GM18517 (cell line): ENCODE data around the gene KDM3B.
A peak's percentile ranks its signal among the peaks of the same experiment; 100 is the strongest.
"Not testable (repeated sequence)": the region's sequence is repeated elsewhere in the genome, so short reads cannot be mapped to it uniquely, and the experiment has no call there.

Experiments
- ATAC-seq: cut with Tn5 transposase; IDR thresholded peaks from one replicate; pipeline ENCODE4 v1.9.1; 2021; ENCODE audit warnings: mild to moderate bottlenecking, moderate library complexity; ENCODE audit not compliant: unreplicated experiment

The KDM3B gene, protein sequence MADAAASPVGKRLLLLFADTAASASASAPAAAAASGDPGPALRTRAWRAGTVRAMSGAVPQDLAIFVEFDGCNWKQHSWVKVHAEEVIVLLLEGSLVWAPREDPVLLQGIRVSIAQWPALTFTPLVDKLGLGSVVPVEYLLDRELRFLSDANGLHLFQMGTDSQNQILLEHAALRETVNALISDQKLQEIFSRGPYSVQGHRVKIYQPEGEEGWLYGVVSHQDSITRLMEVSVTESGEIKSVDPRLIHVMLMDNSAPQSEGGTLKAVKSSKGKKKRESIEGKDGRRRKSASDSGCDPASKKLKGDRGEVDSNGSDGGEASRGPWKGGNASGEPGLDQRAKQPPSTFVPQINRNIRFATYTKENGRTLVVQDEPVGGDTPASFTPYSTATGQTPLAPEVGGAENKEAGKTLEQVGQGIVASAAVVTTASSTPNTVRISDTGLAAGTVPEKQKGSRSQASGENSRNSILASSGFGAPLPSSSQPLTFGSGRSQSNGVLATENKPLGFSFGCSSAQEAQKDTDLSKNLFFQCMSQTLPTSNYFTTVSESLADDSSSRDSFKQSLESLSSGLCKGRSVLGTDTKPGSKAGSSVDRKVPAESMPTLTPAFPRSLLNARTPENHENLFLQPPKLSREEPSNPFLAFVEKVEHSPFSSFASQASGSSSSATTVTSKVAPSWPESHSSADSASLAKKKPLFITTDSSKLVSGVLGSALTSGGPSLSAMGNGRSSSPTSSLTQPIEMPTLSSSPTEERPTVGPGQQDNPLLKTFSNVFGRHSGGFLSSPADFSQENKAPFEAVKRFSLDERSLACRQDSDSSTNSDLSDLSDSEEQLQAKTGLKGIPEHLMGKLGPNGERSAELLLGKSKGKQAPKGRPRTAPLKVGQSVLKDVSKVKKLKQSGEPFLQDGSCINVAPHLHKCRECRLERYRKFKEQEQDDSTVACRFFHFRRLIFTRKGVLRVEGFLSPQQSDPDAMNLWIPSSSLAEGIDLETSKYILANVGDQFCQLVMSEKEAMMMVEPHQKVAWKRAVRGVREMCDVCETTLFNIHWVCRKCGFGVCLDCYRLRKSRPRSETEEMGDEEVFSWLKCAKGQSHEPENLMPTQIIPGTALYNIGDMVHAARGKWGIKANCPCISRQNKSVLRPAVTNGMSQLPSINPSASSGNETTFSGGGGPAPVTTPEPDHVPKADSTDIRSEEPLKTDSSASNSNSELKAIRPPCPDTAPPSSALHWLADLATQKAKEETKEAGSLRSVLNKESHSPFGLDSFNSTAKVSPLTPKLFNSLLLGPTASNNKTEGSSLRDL (N-terminal part only)

GRCh38 chr5:138352071-138352721, at the start of gene KDM3B:
Gene KDM3B, plus strand, starts transcription at chr5:138352685. Its CDS starts 111 bp downstream, at chr5:138352796.
- ATAC-seq = peak; percentile 37

DNA sequence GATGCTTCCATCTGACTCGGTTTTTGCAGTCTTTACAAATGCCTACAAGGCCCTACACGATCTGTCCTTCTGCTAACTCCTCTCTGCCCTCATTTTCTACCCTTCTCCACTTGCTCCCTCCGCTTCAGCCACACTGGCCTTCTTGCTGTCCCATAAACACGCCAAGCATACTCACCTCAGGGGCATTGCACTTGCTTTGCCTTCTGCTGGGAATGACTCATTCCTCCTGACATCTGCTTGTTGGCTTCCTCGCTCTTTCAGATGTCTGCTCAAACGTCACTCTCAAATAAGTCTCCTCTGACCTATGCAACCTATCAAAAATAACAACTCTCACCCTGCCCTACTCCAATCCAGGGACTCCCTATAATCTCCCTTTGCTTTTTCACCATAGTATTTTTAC, 49.1 kb upstream of the KDM3B start:
- ATAC-seq = no peak

DNA sequence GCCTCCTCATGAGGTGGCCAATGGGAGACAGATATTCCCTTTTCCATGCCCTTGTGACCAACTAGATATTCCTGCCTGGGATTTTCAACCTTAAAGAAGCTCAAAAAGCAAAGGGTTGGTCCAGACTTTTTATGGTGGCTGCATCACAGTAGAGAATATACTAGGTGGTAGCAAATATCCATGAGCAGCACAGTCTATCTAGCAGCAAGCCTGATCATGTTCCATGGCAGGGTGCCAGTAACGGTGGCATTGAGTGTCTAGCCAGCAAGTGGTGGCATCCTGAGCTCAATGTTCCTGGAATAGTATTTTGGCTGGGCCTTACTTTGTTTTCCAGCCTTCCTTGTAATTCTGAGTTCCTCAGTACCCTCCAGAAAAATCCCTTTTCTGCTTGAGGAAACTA, 46.7 kb upstream of the KDM3B start:
- no peak for ATAC-seq

DNA sequence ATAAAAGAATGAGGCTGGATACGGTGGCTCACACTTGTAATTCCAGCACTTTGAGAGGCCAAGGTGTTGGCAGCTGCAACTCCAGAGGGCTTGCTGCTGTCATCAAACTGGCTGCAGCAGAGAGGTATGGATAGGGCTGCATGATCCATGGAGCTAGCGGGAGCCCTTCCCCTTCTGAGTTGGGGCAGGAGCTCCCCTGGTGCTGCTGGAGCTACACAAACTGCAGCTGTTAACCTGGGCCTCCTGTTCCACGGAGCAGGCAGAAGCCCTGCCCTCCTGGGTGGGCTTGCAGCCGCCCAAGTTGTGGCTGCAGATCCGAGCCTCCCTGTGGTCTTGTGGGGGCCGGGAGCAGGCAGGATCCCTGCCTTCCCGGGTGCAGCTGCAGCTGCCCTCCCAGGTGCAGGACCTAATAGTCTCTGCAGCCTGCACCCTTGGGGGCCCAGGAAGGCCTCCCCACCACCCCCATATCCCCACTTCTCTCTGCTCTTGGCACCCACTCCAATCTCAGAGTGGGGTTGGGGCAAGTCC, 36.7 kb upstream of the KDM3B start:
- no peak for ATAC-seq

DNA sequence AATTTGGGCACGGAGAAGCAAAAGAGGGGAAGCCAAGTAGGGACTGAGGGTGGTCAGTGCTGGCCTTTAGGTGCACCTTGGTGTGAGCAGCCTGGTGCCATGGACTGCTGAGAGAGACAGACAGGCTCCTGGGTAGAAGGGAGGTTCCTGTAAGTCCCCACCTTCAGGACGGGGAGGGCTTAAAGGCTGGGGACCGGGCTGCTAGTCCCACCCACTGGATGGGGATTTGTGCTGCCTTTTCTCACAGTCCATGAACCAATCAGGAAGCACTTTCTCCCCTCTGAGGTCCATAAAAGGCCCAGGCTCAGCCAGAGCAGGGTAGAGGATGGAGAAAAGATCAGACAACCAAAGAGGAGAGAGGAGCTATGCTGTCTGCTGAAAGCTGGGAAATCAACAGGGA, 36.1 kb upstream of the KDM3B start:
- no peak for ATAC-seq

DNA sequence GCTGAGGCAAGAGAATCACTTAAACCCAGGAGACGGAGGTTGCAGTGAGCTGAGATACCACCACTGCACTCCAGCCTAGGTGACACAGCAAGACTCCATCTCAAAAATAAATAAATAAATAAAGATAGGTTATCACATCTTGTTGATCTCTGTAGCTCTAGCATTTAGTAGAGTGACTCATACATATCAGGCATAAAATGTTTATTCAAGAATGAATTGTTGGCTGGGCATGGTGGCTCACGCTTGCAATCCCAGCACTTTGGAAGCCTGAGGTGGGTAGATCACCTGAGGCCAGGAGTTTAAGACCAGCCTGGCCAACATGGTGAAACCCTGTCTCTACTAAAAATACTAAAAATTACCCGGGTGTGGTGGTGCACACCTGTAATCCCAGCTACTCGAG, 34.3 kb upstream of the KDM3B start:
- ATAC-seq = not testable (repeated sequence)

DNA sequence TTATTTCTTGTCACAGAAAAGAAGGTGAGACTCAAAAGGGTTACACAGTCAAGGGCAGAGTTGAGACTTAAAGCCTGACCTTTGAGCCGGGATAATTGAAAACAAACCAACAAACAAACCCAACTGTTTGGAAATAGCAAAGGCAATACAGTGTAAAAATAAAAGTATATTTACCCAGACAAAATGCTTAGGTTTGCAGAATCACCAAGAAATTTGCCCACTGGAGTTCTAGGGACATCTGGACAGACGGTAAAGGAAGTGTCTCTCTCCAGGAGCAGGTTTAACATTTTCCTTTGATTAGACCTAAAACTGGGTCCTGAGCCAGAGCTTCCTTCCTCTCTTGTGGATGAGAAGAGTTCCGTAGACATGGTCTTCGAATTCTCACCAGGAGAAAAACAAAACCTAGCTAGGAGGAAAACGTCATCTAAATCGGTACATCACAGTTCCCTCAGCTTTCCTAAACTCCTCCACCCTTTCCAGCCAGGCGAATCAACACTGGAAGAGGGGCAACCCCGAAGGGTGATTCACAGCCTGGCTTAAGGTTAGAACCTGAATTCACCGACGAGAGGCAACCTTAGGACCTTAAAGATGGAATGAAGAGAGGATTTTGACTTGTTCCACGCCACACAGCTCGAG, 21.6 kb upstream of the KDM3B start:
- no peak for ATAC-seq

DNA sequence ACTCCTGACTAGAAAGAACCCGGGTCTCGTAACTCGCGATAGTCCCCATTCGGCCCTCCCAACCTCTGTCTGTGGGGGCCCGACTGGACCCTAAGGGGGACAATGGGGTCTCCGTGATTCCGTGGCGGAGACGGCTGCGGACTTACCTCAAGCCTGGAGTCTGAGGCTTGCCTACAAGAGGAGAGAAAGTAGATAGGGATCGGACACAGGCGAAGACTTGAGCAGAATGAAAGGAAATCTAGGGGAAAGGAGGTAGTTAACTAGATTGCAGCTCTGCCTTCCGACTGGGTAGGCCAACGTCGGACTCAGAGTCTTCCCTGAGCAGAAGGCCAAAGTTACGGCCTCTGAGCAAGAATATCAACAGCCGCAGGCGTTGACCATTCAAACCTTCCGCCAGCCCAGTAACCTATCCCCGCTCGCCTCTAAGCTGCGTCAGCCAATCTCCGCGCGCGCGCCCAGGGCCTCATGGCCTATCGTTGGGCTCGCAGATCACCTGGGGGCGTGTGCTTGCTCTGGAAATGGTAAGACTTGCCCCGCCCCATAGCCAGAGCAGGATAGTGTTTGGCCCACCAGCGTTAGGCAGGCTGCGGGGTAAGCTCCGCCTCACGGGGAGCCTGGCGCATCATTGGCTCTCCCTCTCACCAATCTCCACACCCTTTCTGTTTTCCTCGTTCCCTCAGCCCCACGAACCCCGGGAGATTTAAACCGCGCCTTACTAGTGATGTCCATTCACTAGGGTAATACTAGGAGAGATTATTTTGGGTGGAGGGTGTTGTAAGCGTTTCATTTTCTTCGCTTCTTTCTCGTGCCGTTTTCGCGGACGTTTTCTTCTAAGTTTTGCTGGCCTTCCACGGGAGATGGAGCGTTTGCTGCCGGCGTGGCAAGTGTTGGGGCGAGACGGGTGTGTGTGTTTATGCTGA, 20.8 kb upstream of the KDM3B start, which contains the start of gene CDC25C:
Gene CDC25C, minus strand, starts transcription at position 356 of the 920 bp plus-strand sequence. CDS start 624 bp downstream, outside the sequence.
- ATAC-seq = peak; percentile 96

- ATAC-seq = no peak
Observed at GRCh38 chr5:138334867-138335447, 17.5 kb upstream of the KDM3B start.

- ATAC-seq = peak; percentile 24
Observed at GRCh38 chr5:138336952-138337684, 15.4 kb upstream of the KDM3B start.

- ATAC-seq = peak; percentile 69
Observed at GRCh38 chr5:138337685-138338410, 14.6 kb upstream of the KDM3B start, which contains the start of gene FAM53C. Gene FAM53C, plus strand, starts transcription at chr5:138338266. Its CDS starts 3,070 bp downstream, at chr5:138341336.

DNA sequence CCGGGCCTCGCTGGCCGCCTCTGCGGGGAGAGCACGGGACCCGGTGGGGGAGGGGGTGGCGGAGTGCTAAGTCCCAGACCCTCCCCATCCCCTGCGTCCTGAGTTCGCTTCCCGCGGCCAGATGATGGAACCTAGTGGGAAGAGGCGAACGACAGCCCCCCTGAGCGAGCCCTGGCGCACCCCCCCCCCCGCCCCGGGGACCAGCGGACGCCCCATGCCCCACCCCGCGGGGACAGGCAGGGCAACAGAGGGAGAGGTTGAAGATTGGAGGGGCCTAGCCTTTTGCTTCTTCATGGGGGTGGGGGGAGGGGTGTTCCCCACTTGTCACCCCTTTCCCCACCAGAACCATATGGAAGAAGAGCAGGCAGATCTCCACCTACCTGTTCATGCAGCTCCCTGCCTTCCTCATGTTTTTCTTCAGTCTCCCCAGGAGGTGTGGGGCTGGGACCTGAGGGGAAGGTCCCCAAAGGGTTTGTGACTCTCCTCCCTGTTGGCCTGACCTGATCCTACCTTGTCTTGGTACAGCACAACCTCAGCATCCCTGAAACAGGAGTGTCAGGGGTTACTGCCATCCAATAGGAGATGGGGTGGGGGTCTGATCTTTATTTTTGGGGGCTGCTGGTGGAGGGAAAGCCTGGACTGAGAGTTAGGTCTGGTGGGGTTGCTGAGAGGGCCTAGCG, 13.9 kb upstream of the KDM3B start:
- ATAC-seq = peak; percentile 12

DNA sequence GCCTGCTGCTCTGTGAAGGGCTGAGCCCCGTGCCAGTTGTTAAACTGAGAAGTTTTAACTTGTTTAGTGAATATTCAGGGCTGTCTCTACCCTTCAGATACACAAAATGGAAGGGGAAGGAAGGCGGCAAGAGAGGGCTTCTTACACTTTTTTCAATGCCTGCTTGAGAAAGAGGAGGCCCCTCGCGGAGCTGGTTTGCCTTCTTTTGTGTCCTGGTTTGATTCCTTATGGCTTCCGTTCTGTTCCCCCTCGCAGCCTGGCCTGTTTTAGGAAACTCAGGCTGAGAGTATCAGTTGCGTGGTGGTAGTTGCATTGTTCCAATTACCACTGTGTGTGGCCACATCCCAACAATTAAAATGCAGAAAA, 13.4 kb upstream of the KDM3B start:
- ATAC-seq = no peak

DNA sequence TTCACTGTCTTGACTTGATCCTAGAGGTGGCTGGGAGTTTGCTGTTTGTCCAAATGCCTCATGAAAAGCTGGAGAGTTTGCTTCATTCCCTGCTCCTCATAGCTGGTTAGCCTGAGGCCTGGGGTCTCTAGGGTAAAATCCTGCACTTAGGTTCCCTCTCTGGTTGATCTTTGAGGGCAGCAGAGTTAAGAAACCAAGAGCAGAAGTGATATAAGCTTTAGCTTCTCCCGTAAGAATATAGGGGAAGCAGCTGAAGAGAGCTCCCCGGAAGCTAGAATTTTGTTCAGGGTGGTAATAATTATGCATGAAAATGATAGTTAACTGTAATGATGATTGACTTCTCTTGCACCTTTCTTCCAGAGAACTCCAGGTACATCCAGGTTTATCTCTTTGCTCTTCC, 13.0 kb upstream of the KDM3B start:
- no peak for ATAC-seq

- ATAC-seq = no peak
Observed at GRCh38 chr5:138340008-138340407, 12.5 kb upstream of the KDM3B start.

DNA sequence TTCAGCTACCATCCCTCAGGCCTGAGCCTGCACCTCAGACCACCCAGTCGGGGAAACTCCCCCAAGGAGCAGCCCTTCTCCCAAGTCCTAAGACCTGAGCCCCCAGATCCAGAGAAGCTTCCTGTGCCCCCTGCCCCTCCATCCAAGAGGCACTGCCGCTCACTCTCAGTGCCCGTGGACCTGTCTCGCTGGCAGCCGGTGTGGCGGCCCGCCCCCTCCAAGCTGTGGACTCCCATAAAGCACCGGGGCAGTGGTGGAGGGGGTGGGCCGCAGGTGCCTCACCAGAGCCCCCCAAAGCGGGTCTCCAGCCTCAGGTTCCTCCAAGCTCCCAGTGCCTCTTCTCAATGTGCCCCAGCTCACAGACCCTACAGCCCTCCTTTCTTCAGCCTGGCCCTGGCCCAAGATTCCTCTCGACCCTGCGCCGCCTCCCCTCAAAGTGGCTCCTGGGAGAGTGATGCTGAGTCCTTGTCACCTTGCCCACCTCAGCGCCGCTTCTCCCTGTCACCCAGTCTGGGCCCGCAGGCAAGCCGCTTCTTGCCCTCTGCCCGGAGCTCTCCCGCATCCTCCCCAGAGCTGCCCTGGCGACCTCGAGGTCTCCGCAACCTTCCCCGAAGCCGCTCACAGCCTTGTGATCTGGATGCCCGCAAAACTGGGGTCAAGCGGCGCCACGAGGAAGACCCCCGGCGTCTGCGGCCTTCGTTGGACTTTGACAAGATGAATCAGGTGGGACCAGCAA, 7.4 kb upstream of the KDM3B start:
- no peak for ATAC-seq
